Immature natural killer cell (primary cell): ENCODE data around the gene INS. TPM values are rescaled to one million over a fixed set of nuclear protein-coding genes. Genes with fewer than 3 reads are reported as not detected.

Experiments used
- DNase-seq, 3 donors: peaks; one replicate each; pipeline ENCODE4 v3.0.0; 2022; ENCODE audit warnings: mixed read lengths in 1 of 3
- H3K27ac Mint-ChIP-seq, 6 donors: one replicate each; pipeline ENCODE4 v1.8.0; 2020; ENCODE audit warnings: mixed read lengths in 6 of 6, mild to moderate bottlenecking in 5 of 6, inconsistent platforms in 4 of 6, moderate library complexity in 3 of 6
- H3K27me3 Mint-ChIP-seq, 3 donors: one replicate each; pipeline ENCODE4 v1.8.0; 2020 to 2021; ENCODE audit warnings: low read depth in 3 of 3, mild to moderate bottlenecking in 3 of 3, mixed read lengths in 3 of 3, moderate library complexity in 3 of 3, inconsistent platforms in 1 of 3
- H3K36me3 Mint-ChIP-seq, 3 donors: one replicate each; pipeline ENCODE4 v1.8.0; 2020; ENCODE audit warnings: mixed read lengths in 3 of 3, inconsistent platforms in 2 of 3, mild to moderate bottlenecking in 2 of 3
- H3K4me1 Mint-ChIP-seq, 2 donors: one replicate each; pipeline ENCODE4 v1.8.0; 2020; ENCODE audit warnings: inconsistent platforms in 2 of 2, mild to moderate bottlenecking in 2 of 2, mixed read lengths in 2 of 2, moderate library complexity in 1 of 2
- H3K4me3 Mint-ChIP-seq, 5 donors: one replicate each; pipeline ENCODE4 v1.8.0; 2020; ENCODE audit warnings: mild to moderate bottlenecking in 5 of 5, mixed read lengths in 5 of 5, inconsistent platforms in 3 of 5, moderate library complexity in 3 of 5
- H3K9me3 Mint-ChIP-seq, 6 donors: one replicate each; pipeline ENCODE4 v1.8.0; 2020; ENCODE audit warnings: mild to moderate bottlenecking in 6 of 6, mixed read lengths in 6 of 6, inconsistent platforms in 4 of 6, moderate library complexity in 3 of 6
- polyA plus RNA-seq, 3 donors: library from polyadenylated mRNA; unstranded; fragments of 300-500 nt; fragmentation: Illumina TruSeq; gene quantifications; one replicate each; pipeline ENCODE4 v1.2.3, GENCODE V29; 2021

INS gene
- polyA plus RNA-seq, 3 donors from 2014 or later = not detected

DNA sequence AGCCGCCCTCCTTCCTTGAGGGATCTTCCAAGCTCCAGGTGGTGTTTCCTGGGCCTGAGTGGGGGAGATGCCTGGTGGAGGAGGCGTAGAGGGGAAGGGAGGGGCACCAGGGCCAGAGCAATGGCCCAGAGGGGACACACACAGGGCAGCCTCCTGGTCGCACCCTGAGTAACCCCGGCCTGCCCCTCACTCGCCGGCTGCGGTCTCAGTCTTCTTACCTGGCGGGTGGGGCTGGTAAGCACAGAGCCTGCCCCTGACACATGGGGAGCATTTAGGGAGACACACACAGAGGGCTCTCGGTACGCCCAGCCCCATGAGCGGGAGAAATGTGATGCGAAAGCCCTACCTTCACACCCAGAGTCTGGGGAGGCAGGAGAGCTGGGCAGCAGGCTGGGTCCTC, 45.7 kb downstream of the INS start:
- Mint-ChIP-seq H3K9me3 (no peaks in the 10 kb centered on the region), H3K27ac (no peak overlapping the region), H3K4me1 (no peaks in the 10 kb centered on the region), H3K4me3 (no peak overlapping the region), H3K36me3 (no peaks in the 10 kb centered on the region), H3K27me3 (peaks cover 3 to 9% (median 4%) of the 10 kb centered on the region in 3 donors)
- DNase-seq = no peak

DNA sequence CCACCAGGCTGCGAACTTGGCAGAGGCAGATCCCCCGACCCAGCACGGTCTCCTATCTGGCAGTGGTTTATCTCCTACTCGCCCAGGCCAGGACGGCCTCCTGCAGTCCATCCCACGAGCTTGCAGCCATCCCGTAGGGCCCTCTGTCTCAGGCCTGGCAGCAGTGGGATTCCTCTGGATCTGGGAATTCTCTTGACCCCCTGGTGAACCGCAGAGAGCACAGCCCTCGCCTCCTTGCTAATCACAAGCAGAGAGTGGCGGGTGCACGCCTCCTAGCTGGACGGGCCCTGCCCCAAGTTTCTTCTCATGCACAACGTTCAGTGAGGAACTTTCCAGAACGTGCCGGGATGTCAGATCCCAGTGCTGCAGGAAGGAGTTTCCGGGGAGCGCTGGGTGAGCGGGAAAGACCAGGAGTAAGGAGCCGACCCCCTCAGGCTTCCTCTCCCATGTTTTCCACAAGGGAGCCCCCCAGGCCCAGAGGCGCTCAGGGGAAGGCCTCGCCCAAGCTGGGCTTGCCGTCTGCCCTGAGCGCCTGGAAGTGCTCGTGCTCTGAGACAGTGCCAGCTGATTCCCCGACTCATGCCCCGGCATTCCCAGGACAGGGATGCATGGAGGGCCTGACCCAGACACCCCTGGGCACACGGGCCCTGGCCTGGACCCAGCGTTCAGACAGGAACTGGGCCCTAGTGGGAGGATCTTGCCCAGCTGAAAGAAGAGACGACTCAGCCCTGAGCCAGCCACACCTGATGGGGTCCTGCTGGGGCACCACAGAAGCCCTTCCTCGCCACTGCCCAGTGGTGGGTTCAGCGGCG, 46.4 kb downstream of the INS start:
- H3K27ac Mint-ChIP-seq = no peak overlapping the region
- no peak for DNase-seq

DNA sequence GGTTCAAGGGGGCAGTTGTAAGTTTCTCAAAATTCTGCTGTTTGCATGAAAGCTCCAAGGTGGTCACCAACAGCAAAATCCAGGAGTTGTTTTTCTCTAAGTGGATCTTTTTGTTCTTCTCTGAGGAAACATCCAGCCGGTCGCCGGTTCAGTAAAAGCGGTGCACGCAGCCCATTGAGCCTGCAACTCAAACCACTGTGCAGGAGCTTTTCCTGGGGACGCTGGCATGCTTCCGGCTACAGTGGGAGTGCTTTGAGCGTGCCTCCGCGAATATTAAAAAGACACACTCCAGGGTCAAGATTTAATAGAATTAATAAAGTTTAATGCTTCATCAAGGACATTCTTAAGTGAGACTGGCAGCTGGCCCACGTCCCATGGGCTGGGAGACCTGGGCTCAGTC, 47.2 kb downstream of the INS start:
- Mint-ChIP-seq H3K4me1 (no peaks in the 10 kb centered on the region), H3K27me3 (peaks cover 0 to 6% (median 4%) of the 10 kb centered on the region in 3 donors), H3K36me3 (no peaks in the 10 kb centered on the region), H3K9me3 (no peaks in the 10 kb centered on the region), H3K27ac (no peak overlapping the region), H3K4me3 (no peak overlapping the region)
- DNase-seq = no peak

More for the DNA sequence above, 46.4 kb downstream of the INS start:
- Mint-ChIP-seq H3K27me3 (peaks cover 0 to 6% (median 4%) of the 10 kb centered on the region in 3 donors), H3K4me1 (no peaks in the 10 kb centered on the region), H3K4me3 (no peak overlapping the region), H3K36me3 (no peaks in the 10 kb centered on the region), H3K9me3 (no peaks in the 10 kb centered on the region)

DNA sequence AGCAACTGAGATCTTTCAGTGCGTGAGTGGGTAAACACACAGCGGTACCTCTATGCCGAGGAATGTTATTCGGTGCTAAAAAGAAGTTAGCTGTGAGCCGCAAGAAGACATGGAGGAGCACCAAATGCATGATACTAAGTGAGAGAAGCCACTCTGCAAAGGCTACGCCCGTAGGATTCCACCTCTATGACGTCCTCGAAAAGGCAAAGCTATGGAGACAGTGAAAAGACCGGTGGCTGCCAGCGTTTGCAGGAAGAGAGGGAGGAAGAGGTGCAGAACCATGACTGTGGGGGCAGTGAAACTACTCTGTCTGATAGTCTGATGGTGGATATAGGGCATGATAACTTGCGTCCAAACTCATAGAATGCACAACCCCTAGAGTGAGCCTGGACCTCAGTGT, 50.5 kb downstream of the INS start:
- DNase-seq = no peak
- Mint-ChIP-seq H3K27ac (no peak overlapping the region), H3K9me3 (no peaks in the 10 kb centered on the region), H3K4me1 (no peaks in the 10 kb centered on the region), H3K36me3 (no peaks in the 10 kb centered on the region), H3K4me3 (no peak overlapping the region), H3K27me3 (peaks cover 0 to 4% (median 2%) of the 10 kb centered on the region in 3 donors)

Other genes with a start within 250 kb of the INS start
- not detected for gene TNNT3, start 241.5 kb downstream of the INS start, polyA plus RNA-seq
- gene MRPL23, start 213.9 kb downstream of the INS start, polyA plus RNA-seq = 10 to 100 TPM; 20.9 to 44.4 (median 42.4) TPM
- gene H19, start 163.4 kb downstream of the INS start, polyA plus RNA-seq = not detected
- gene IGF2, start 21.8 kb downstream of the INS start, polyA plus RNA-seq = not detected
- not detected for gene TH, start 10.6 kb upstream of the INS start, polyA plus RNA-seq
- 10 to 100 TPM in 2 of 3 donors, 1 to 10 TPM in 1; 9.7 to 60.0 (median 18.2) TPM for gene ASCL2, start 109.4 kb upstream of the INS start, polyA plus RNA-seq
- gene C11orf21, start 140.7 kb upstream of the INS start, polyA plus RNA-seq = 10 to 100 TPM; 36.3 to 57.5 (median 36.6) TPM
- 100 to 1,000 TPM; 132 to 223 (median 200) TPM for gene TSPAN32, start 140.8 kb upstream of the INS start, polyA plus RNA-seq
- gene CD81, start 216.1 kb upstream of the INS start, polyA plus RNA-seq = 10 to 100 TPM; 33.1 to 56.9 (median 49.7) TPM
- 100 to 1,000 TPM in 2 of 3 donors, 10 to 100 TPM in 1; 87.7 to 111 (median 108) TPM for gene TSSC4, start 239.5 kb upstream of the INS start, polyA plus RNA-seq